ENCODE results near the gene SPINDOC. TPM values are rescaled to one million over a fixed set of nuclear protein-coding genes. Genes with fewer than 3 reads are reported as not detected.
A peak's percentile ranks its signal among the peaks of the same experiment; 100 is the strongest.

SPINDOC gene
- total and polyA plus RNA-seq, 9 of the 15 experiments (the other 6 are each of a cell fraction or from before 2014, with no cell fraction given), result 0.70 to 36.3 (median 19.6) TPM

DNA sequence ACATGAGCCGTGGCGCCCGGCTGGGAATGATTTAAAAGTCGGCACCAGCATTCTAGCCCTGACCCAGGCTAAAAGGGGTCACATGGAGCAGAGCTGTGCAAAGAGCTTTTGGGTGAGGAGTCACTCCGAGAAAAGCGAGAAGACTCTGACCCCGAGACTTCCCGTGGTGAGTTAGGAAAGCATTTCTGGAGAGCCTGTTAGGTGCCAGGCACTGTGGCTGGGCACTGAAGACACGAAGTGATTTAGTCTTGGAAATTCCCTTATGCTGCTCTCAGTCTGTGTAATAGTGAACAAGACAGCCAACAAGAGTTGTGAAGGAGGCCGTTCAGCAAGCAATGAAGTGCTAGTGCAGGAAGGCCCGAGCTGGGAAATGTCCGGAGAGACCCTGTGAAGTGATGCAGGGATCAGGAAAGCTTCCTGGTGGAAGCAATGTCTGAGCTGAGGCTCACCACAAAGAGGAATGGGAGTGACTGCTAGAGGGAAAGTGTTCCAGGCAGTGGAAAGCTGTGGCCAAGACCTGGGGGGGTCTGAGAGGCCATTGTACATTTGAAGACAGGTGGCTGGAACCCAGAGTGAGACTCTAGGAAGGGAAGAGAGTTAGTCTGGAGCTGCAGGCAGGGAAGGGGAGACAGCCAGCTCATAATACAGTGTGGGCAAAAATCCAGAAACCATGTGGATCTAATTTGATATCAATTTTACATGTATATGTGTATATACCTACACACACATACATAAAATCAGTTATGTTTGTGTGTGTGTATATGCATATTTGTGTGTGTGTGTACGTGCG, 57.3 kb downstream of the SPINDOC start:
- no peaks in the 10 kb centered on the region for H3K27me3 ChIP-seq (ENCODE audit: control insufficient read depth in 2 of 2, insufficient read depth in 2 of 2, low read length in 2 of 2)
- H3K36me3 ChIP-seq (ENCODE audit: control insufficient read depth, insufficient read depth, low read length), result peaks cover 39% of the 10 kb centered on the region; the same call in 2 of the 3 replicates
- no TSS peak for BruUV-seq (replicated peaks)
- no peak overlapping the region for H3K4me2 ChIP-seq (ENCODE audit: insufficient read depth, low read length)
- in situ Hi-C loops (cut with MboI) (no loop called here), intact Hi-C loops (cut with micrococcal nuclease) (no loop called here)
- FAIRE-seq (no peak), ATAC-seq (no peak), DNase-seq (ENCODE audit: extremely low read depth in 1 of 4, low spot score in 3 of 4) (no peak)
- peak overlapping the region in 1 of 2 experiments; percentile 3; a peak in 2 of 4 replicates for H3K9ac ChIP-seq (ENCODE audit: insufficient read depth in 1 of 2, low read depth in 2 of 2, low read length in 2 of 2)
- CTCF ChIA-PET (ENCODE audit: low intra/inter-chr PET ratio), result interaction anchor here (0.9 kb wide), 1 partner anchor 103 kb away, joined by 3 read pairs; no protein-coding TSS in a partner anchor
- 88% methylated on average over 14 of the region's 14 CpGs for WGBS (ENCODE audit: insufficient coverage, low coverage, missing lambda C conversion rate)
- peaks cover 3% of the 10 kb centered on the region; the same call in 1 of the 2 replicates for H4K20me1 ChIP-seq (replicated peaks; ENCODE audit: control insufficient read depth, insufficient read depth, low read length)
- H3K79me2 ChIP-seq (ENCODE audit: control insufficient read depth, insufficient read depth, low read length), result peaks cover 83% of the 10 kb centered on the region
- peak overlapping the region; percentile 28; the same call in 1 of the 3 replicates for H3K27ac ChIP-seq (ENCODE audit: extremely low read depth, low read depth, low read length)
- H3K9me3 ChIP-seq (replicated peaks; ENCODE audit: control insufficient read depth, insufficient read depth, low read depth, low read length), result no peaks in the 10 kb centered on the region
- POLR2A ChIA-PET, result interaction anchor here (0.6 to 1.2 kb wide), 4 partner anchors 8 to 91 kb away, joined by 3 to 6 read pairs (median 4); no protein-coding TSS in a partner anchor
- TF ChIP-seq ETV1 (tag; conservative IDR thresholded peaks at IDR 0.05; ENCODE audit: low read depth) (no peak), MTA3 (IDR thresholded peaks at IDR 0.05; ENCODE audit: borderline replicate concordance) (no peak), GATAD2A (IDR thresholded peaks at IDR 0.05) (no peak), ZNF830 (CRISPR knock-in tag; IDR thresholded peaks at IDR 0.05) (no peak), NCOA2 (IDR thresholded peaks at IDR 0.05; ENCODE audit: partially characterized antibody in 2 of 2) (no peak), HMG20A (CRISPR knock-in tag; conservative IDR thresholded peaks at IDR 0.05) (no peak), BHLHE40 (IDR thresholded peaks at IDR 0.05; ENCODE audit: low read length) (no peak)
- TF ChIP-seq, protein P1, sequence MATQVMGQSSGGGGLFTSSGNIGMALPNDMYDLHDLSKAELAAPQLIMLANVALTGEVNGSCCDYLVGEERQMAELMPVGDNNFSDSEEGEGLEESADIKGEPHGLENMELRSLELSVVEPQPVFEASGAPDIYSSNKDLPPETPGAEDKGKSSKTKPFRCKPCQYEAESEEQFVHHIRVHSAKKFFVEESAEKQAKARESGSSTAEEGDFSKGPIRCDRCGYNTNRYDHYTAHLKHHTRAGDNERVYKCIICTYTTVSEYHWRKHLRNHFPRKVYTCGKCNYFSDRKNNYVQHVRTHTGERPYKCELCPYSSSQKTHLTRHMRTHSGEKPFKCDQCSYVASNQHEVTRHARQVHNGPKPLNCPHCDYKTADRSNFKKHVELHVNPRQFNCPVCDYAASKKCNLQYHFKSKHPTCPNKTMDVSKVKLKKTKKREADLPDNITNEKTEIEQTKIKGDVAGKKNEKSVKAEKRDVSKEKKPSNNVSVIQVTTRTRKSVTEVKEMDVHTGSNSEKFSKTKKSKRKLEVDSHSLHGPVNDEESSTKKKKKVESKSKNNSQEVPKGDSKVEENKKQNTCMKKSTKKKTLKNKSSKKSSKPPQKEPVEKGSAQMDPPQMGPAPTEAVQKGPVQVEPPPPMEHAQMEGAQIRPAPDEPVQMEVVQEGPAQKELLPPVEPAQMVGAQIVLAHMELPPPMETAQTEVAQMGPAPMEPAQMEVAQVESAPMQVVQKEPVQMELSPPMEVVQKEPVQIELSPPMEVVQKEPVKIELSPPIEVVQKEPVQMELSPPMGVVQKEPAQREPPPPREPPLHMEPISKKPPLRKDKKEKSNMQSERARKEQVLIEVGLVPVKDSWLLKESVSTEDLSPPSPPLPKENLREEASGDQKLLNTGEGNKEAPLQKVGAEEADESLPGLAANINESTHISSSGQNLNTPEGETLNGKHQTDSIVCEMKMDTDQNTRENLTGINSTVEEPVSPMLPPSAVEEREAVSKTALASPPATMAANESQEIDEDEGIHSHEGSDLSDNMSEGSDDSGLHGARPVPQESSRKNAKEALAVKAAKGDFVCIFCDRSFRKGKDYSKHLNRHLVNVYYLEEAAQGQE (IDR thresholded peaks at IDR 0.05; ENCODE audit: borderline replicate concordance), result no peak
- TF ChIP-seq, protein P1 (CRISPR knock-in tag; IDR thresholded peaks at IDR 0.05; ENCODE audit: low read depth), result no peak
- H3K9me1 ChIP-seq (ENCODE audit: control insufficient read depth, insufficient read depth, low read length), result no peaks in the 10 kb centered on the region
- H2AFZ ChIP-seq (ENCODE audit: low read depth, low read length), result no peak overlapping the region
- peaks cover 33 to 41% of the 10 kb centered on the region in 2 experiments for H3K4me1 ChIP-seq (replicated peaks in 1 of 2; ENCODE audit: control insufficient read depth in 2 of 2, insufficient read depth in 2 of 2, low read length in 2 of 2)
- H3K4me3 ChIP-seq, result no peak overlapping the region

Data from K562 (cell line).